Left renal cortex interstitium (tissue), 4 donors: Measurements from ENCODE around the gene PARVB. TPM values are rescaled to one million over a fixed set of nuclear protein-coding genes. Genes with fewer than 3 reads are reported as not detected.

Experiments
- DNase-seq, 4 donors: peaks; one replicate each; pipeline ENCODE4 v3.0.0-alpha.2; 2013; ENCODE audit warnings: low read depth in 4 of 4, low spot score in 2 of 4, missing footprints in 1 of 4
- polyA plus RNA-seq, 4 donors: library from polyadenylated mRNA; unstranded; fragments of 120-200 nt; gene quantifications; one replicate each; pipeline ENCODE4 v1.2.1, GENCODE V29; 2013; ENCODE audit not compliant: insufficient read length in 4 of 4

The PARVB gene
- 10 to 100 TPM; 20.8 to 25.3 (median 23.9) TPM for polyA plus RNA-seq

- DNase-seq, result no peak
Measured at GRCh38 chr22:44024288-44024921, at the start of gene PARVB. Gene PARVB, plus strand, starts transcription at chr22:44024302. Its CDS starts 38 bp downstream, at chr22:44024340.

- no peak for DNase-seq
Measured at GRCh38 chr22:43975041-43975440, 49.1 kb upstream of the PARVB start.

GRCh38 chr22:43976861-43977795 lies 47.0 kb upstream of the PARVB start:
- DNase-seq, result no peak

GRCh38 chr22:43978558-43978957 lies 45.5 kb upstream of the PARVB start:
- DNase-seq, result no peak

- no peak for DNase-seq
Measured at GRCh38 chr22:43980579-43980978, 43.5 kb upstream of the PARVB start.

- DNase-seq, result no peak
Measured at GRCh38 chr22:43980996-43981395, 43.1 kb upstream of the PARVB start.

GRCh38 chr22:43983808-43984207 lies 40.3 kb upstream of the PARVB start:
- DNase-seq, result no peak

GRCh38 chr22:43985532-43985931 lies 38.6 kb upstream of the PARVB start:
- DNase-seq, result no peak

- DNase-seq, result no peak
Measured at GRCh38 chr22:43988116-43988820, 35.8 kb upstream of the PARVB start.

GRCh38 chr22:43988960-43989359 lies 35.1 kb upstream of the PARVB start:
- no peak for DNase-seq

- no peak for DNase-seq
Measured at GRCh38 chr22:43990044-43990443, 34.1 kb upstream of the PARVB start.

- no peak for DNase-seq
Measured at GRCh38 chr22:43991316-43992020, 32.6 kb upstream of the PARVB start.

GRCh38 chr22:43992331-43992821 lies 31.7 kb upstream of the PARVB start:
- DNase-seq, result no peak

GRCh38 chr22:43993072-43993760 lies 30.9 kb upstream of the PARVB start:
- peak in 2 of 4 donors; percentile 28 to 48 for DNase-seq

GRCh38 chr22:43994006-43994405 lies 30.1 kb upstream of the PARVB start:
- DNase-seq, result no peak

GRCh38 chr22:43994416-43994815 lies 29.7 kb upstream of the PARVB start:
- DNase-seq, result no peak

- no peak for DNase-seq
Measured at GRCh38 chr22:43995057-43995685, 28.9 kb upstream of the PARVB start.

- no peak for DNase-seq
Measured at GRCh38 chr22:43995798-43996169, 28.3 kb upstream of the PARVB start.
